Measurements from ENCODE around the gene HDAC4. TPM values are rescaled to one million over a fixed set of nuclear protein-coding genes. Genes with fewer than 3 reads are reported as not detected.

HDAC4 gene
- total and polyA plus RNA-seq, 10 of the 15 experiments (the other 5 are each of a cell fraction or from before 2014, with no cell fraction given): 0.22 to 15.7 (median 4.8) TPM

DNA sequence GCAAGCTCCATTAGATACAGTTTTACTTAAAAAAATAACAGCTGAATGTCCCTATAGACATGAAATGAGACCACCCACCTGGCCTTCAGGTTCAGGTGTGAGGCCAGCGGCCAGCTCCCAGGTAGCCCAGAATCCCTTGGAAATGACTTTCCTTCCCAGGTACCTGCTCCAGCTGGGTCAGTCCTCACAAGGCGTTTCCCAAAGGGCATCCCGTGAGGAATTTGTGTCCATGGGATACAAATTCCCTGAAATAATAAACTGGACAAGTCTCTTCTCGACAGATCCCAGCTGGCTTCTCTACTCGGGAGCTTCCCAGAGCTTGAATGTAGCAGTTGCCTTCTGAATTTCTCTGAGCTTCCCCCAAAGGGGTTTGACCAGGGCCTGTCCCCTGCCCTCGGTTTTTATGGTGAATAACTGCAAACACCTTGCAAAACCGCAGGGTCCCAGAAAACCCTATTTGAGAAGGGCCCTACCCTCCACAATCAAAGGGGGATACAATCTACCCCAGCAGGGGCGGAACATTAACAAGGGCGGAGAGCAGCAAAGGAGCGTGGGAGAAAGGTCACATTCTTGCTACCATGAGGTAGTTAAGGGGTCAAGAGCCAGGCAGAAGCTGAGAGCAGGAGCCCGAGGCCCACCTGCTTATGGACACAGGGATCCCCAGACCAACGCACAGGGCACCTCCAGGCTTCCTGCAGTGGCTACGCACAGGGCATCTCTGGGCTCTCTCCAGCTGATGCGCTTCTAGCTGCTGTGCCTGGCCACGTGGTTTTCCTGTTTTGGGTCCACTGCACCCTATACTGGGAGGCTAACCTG is 107.7 kb downstream of the HDAC4 start (continued):
- TF ChIP-seq, protein P1, sequence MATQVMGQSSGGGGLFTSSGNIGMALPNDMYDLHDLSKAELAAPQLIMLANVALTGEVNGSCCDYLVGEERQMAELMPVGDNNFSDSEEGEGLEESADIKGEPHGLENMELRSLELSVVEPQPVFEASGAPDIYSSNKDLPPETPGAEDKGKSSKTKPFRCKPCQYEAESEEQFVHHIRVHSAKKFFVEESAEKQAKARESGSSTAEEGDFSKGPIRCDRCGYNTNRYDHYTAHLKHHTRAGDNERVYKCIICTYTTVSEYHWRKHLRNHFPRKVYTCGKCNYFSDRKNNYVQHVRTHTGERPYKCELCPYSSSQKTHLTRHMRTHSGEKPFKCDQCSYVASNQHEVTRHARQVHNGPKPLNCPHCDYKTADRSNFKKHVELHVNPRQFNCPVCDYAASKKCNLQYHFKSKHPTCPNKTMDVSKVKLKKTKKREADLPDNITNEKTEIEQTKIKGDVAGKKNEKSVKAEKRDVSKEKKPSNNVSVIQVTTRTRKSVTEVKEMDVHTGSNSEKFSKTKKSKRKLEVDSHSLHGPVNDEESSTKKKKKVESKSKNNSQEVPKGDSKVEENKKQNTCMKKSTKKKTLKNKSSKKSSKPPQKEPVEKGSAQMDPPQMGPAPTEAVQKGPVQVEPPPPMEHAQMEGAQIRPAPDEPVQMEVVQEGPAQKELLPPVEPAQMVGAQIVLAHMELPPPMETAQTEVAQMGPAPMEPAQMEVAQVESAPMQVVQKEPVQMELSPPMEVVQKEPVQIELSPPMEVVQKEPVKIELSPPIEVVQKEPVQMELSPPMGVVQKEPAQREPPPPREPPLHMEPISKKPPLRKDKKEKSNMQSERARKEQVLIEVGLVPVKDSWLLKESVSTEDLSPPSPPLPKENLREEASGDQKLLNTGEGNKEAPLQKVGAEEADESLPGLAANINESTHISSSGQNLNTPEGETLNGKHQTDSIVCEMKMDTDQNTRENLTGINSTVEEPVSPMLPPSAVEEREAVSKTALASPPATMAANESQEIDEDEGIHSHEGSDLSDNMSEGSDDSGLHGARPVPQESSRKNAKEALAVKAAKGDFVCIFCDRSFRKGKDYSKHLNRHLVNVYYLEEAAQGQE (IDR thresholded peaks at IDR 0.05; ENCODE audit: low read depth, low read length): no peak
- TF ChIP-seq, protein P2, sequence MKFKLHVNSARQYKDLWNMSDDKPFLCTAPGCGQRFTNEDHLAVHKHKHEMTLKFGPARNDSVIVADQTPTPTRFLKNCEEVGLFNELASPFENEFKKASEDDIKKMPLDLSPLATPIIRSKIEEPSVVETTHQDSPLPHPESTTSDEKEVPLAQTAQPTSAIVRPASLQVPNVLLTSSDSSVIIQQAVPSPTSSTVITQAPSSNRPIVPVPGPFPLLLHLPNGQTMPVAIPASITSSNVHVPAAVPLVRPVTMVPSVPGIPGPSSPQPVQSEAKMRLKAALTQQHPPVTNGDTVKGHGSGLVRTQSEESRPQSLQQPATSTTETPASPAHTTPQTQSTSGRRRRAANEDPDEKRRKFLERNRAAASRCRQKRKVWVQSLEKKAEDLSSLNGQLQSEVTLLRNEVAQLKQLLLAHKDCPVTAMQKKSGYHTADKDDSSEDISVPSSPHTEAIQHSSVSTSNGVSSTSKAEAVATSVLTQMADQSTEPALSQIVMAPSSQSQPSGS (IDR thresholded peaks at IDR 0.05; ENCODE audit: low read length): no peak

DNA sequence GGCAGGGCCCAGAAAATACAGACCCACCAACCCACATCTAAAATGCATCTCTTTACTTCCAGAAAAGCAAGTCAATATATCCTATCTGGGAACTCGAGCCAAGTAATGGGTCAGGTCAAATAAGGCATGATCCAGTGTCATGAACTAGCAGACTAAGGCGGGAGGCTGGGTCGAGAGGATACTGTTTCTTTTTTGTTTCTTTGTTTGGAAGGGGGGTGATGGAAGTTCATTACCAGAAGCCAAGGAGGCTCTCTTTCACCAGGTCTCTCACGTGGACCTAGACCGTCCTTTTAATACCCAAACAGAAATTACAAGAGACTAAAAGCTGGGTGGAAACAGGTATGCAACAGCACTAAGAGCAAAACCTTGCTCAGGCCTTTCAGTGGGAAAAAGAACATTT is 108.3 kb downstream of the HDAC4 start:
- Histone ChIP-seq H3K9me3 (replicated peaks; ENCODE audit: control insufficient read depth, insufficient read depth, low read length) (no peaks in the 10 kb centered on the region), H3K27me3 (replicated peaks in 1 of 2; ENCODE audit: control insufficient read depth in 2 of 2, insufficient read depth in 2 of 2, low read length in 1 of 2) (no peaks in the 10 kb centered on the region; a peak in 1 of 4 replicates), H4K20me1 (ENCODE audit: control insufficient read depth, insufficient read depth) (peaks cover 7% of the 10 kb centered on the region), H3K79me2 (ENCODE audit: control insufficient read depth, insufficient read depth, low read length) (no peaks in the 10 kb centered on the region), H3K4me3 (no peak overlapping the region), H3K4me2 (ENCODE audit: control insufficient read depth, insufficient read depth) (no peak overlapping the region), H2AFZ (ENCODE audit: control insufficient read depth, low read depth, low read length) (no peak overlapping the region), H3K9ac (ENCODE audit: control insufficient read depth, insufficient read depth, low read length) (no peak overlapping the region), H3K36me3 (ENCODE audit: control insufficient read depth in 2 of 2, insufficient read depth in 2 of 2, low read length in 1 of 2) (no peaks in the 10 kb centered on the region), H3K4me1 (ENCODE audit: control insufficient read depth, insufficient read depth, low read length) (peaks cover 22% of the 10 kb centered on the region), H3K27ac (ENCODE audit: control insufficient read depth, insufficient read depth) (no peak overlapping the region)
- CTCF ChIA-PET: interaction anchor here (1.5 kb wide), 1 partner anchor 12 kb away, joined by 4 read pairs; no protein-coding TSS in a partner anchor
- DNase-seq (ENCODE audit: low read depth, low spot score): no peak
- no peak for FAIRE-seq
- ATAC-seq: no peak
- intact Hi-C loops (cut with micrococcal nuclease; ENCODE audit: unreplicated experiment) (no loop called here), in situ Hi-C loops (cut with MboI) (no loop called here)
- RAD21 ChIA-PET (ENCODE audit: unreplicated experiment): interaction anchor here (1.9 to 2.4 kb wide), 2 partner anchors 11 to 108 kb away, joined by 7 to 11 read pairs; partner anchors contain the start of gene HDAC4
- WGBS (ENCODE audit: insufficient coverage, insufficient replicate concordance, low lambda C conversion rate, missing lambda C conversion rate): 82% methylated on average over 5 of the region's 5 CpGs
- POLR2A ChIA-PET: interaction anchor here (1.0 kb wide), 1 partner anchor 11 kb away, joined by 4 read pairs; no protein-coding TSS in a partner anchor
- BruUV-seq (replicated peaks): no TSS peak
- SMC1A ChIA-PET (ENCODE audit: uncharacterized antibody, unreplicated experiment): interaction anchor here (1.3 kb wide), 1 partner anchor 109 kb away, joined by 3 read pairs; the partner anchor contains the start of gene HDAC4
- no peak for TF ChIP-seq CHD1 (IDR thresholded peaks at IDR 0.05; ENCODE audit: low read depth, low read length)
- TF ChIP-seq SRF (IDR thresholded peaks at IDR 0.05; ENCODE audit: low read depth in 2 of 2, low read length in 2 of 2): no peak
- TF ChIP-seq, protein P3, sequence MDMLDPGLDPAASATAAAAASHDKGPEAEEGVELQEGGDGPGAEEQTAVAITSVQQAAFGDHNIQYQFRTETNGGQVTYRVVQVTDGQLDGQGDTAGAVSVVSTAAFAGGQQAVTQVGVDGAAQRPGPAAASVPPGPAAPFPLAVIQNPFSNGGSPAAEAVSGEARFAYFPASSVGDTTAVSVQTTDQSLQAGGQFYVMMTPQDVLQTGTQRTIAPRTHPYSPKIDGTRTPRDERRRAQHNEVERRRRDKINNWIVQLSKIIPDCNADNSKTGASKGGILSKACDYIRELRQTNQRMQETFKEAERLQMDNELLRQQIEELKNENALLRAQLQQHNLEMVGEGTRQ (IDR thresholded peaks at IDR 0.05; ENCODE audit: borderline replicate concordance, low read depth, low read length): no peak
- TF ChIP-seq, protein P4, sequence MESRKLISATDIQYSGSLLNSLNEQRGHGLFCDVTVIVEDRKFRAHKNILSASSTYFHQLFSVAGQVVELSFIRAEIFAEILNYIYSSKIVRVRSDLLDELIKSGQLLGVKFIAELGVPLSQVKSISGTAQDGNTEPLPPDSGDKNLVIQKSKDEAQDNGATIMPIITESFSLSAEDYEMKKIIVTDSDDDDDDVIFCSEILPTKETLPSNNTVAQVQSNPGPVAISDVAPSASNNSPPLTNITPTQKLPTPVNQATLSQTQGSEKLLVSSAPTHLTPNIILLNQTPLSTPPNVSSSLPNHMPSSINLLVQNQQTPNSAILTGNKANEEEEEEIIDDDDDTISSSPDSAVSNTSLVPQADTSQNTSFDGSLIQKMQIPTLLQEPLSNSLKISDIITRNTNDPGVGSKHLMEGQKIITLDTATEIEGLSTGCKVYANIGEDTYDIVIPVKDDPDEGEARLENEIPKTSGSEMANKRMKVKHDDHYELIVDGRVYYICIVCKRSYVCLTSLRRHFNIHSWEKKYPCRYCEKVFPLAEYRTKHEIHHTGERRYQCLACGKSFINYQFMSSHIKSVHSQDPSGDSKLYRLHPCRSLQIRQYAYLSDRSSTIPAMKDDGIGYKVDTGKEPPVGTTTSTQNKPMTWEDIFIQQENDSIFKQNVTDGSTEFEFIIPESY (IDR thresholded peaks at IDR 0.05): no peak
- TF ChIP-seq ZNF274 (IDR thresholded peaks at IDR 0.05; ENCODE audit: insufficient read depth, insufficient read length): no peak
- TF ChIP-seq, protein P5, sequence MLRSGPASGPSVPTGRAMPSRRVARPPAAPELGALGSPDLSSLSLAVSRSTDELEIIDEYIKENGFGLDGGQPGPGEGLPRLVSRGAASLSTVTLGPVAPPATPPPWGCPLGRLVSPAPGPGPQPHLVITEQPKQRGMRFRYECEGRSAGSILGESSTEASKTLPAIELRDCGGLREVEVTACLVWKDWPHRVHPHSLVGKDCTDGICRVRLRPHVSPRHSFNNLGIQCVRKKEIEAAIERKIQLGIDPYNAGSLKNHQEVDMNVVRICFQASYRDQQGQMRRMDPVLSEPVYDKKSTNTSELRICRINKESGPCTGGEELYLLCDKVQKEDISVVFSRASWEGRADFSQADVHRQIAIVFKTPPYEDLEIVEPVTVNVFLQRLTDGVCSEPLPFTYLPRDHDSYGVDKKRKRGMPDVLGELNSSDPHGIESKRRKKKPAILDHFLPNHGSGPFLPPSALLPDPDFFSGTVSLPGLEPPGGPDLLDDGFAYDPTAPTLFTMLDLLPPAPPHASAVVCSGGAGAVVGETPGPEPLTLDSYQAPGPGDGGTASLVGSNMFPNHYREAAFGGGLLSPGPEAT (IDR thresholded peaks at IDR 0.05; ENCODE audit: low read depth): no peak
- TF ChIP-seq HDGF (IDR thresholded peaks at IDR 0.05): no peak
- TF ChIP-seq SMC3 (IDR thresholded peaks at IDR 0.05; ENCODE audit: borderline replicate concordance, low read length): no peak
- no peak for TF ChIP-seq SIN3A (IDR thresholded peaks at IDR 0.05; ENCODE audit: low read depth, low read length)

All from GM12878 (cell line).